Ectodermal cell (in vitro differentiated cells): ENCODE measurements around the gene MTMR11.
"Not testable (repeated sequence)": the region's sequence is repeated elsewhere in the genome, so short reads cannot be mapped to it uniquely, and the experiment has no call there.

ENCODE experiments used
- H3K27ac ChIP-seq: 2 replicates; pipeline ENCODE4 v1.7.0; 2013; ENCODE audit warnings: mild to moderate bottlenecking, low read depth, low read length; ENCODE audit not compliant: insufficient read depth, poor library complexity, severe bottlenecking
- H3K27me3 ChIP-seq: 2 replicates; pipeline ENCODE4 v1.7.0; 2013; ENCODE audit warnings: mild to moderate bottlenecking, low read length; ENCODE audit not compliant: insufficient read depth, control insufficient read depth, poor library complexity, severe bottlenecking
- H3K36me3 ChIP-seq: one replicate; pipeline ENCODE4 v1.7.0; 2013; ENCODE audit warnings: low read length; ENCODE audit not compliant: control insufficient read depth, insufficient read depth
- H3K4me1 ChIP-seq: one replicate; pipeline ENCODE4 v1.7.0; 2013; ENCODE audit warnings: low read length; ENCODE audit not compliant: control insufficient read depth, insufficient read depth
- H3K4me3 ChIP-seq: 2 replicates; pipeline ENCODE4 v1.7.0; 2013; ENCODE audit warnings: low read depth, low read length, control low read depth; ENCODE audit not compliant: insufficient read depth
- H3K9me3 ChIP-seq: 2 replicates; pipeline ENCODE4 v1.7.0; 2013; ENCODE audit warnings: mild to moderate bottlenecking, low read length, moderate library complexity; ENCODE audit not compliant: control insufficient read depth
- whole genome bisulfite sequencing, 2 experiments: methylation state at CpG; one replicate each; pipeline ENCODE4 v1.1.7; 2013; ENCODE audit warnings: missing lambda C conversion rate in 2 of 2; 5-methylcytosine and 5-hydroxymethylcytosine counted together

The MTMR11 gene

DNA sequence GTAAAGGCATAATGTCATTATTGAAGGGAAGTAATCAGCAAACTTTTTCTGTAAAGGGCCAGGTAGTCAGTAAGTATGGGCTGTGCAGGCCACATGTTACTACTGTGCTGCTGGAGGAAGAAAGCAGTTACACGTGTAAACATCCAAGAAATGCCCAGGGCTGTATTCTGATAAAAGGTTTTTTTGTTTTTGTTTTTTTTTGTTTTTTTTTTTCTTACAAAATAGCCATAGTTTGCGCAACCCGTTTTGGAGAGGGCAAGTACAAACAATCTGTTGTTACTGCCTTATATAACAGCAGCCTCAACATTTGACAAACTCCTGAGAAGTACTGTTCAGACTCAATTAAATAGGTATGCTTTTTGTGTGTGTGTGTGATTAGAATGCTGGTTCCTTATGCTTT, 26.7 kb upstream of the MTMR11 start:
- WGBS, 2 experiments: 92% methylated on average over 2 to 3 of the region's 3 CpGs
- no peak overlapping the region for H3K27ac ChIP-seq
- H3K4me1 ChIP-seq: no peaks in the 10 kb centered on the region
- H3K27me3 ChIP-seq: no peaks in the 10 kb centered on the region
- H3K4me3 ChIP-seq: no peak overlapping the region
- H3K9me3 ChIP-seq: no peaks in the 10 kb centered on the region
- H3K36me3 ChIP-seq: peaks cover 40% of the 10 kb centered on the region

- H3K36me3 ChIP-seq: peaks cover 46% of the 10 kb centered on the region
- no peak overlapping the region for H3K4me3 ChIP-seq
- no peak overlapping the region for H3K27ac ChIP-seq
- no peaks in the 10 kb centered on the region for H3K27me3 ChIP-seq
- H3K9me3 ChIP-seq: no peaks in the 10 kb centered on the region
- H3K4me1 ChIP-seq: no peaks in the 10 kb centered on the region
- 91 to 97% methylated on average over 2 of the region's 2 CpGs for WGBS, 2 experiments
These were observed 26.1 kb upstream of the MTMR11 start for GRCh38 chr1:149962736-149963135.

DNA sequence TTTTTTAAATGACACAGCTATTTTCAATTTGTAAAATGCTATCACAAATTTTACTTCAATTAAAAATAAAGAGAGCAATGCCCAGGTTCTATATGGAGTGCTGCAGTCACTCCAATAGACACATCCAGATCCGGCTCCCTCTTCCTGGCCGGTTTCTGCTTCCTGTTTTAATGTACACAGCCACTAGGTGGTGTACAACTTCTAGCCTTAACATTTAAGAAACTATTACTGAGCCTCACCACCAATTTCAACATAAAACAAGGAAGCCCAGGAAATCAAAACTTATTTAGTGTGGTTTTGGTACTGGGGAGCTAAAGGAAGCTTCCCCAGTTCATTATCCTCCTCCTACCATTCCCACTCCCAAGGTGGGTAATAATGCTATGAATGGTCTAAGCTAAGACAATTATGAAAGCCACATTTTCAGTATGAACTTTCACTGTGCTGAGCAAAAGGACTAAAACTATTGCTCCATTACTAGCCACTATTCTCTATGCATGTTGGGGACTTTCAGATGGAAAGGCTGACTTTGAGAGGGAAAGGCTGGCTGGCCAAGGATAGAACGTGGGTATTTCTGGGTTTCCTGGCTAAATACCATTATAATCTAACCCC, 25.5 kb upstream of the MTMR11 start:
- Histone ChIP-seq H3K27ac (no peak overlapping the region), H3K4me3 (no peak overlapping the region), H3K4me1 (no peaks in the 10 kb centered on the region), H3K36me3 (peaks cover 51% of the 10 kb centered on the region), H3K9me3 (no peaks in the 10 kb centered on the region), H3K27me3 (no peaks in the 10 kb centered on the region)
- WGBS, 2 experiments: 51 to 66% methylated on average over 2 to 3 of the region's 3 CpGs

DNA sequence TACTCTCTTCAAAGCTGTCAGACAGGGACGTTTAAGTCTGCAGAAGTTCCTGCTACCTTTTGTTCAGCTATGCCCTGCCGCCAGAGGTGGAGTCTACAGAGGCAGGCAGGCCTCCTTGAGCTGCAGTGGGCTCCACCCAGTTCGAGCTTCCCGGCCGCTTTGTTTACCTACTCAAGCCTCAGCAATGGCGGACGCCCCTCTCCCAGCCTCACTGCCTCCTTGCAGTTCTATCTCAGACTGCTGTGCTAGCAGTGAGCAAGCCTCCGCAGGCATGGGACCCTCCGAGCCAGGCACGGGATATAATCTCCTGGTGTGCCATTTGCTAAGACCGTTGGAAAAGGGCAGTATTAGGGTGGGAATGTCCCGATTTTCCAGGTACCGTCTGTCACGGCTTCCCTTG, 20.9 kb upstream of the MTMR11 start:
- 93 to 96% methylated on average over 14 of the region's 14 CpGs for WGBS, 2 experiments
- peaks cover 32% of the 10 kb centered on the region for H3K36me3 ChIP-seq
- not testable (repeated sequence) for H3K4me1 ChIP-seq, H3K27ac ChIP-seq, H3K9me3 ChIP-seq, H3K27me3 ChIP-seq, H3K4me3 ChIP-seq

DNA sequence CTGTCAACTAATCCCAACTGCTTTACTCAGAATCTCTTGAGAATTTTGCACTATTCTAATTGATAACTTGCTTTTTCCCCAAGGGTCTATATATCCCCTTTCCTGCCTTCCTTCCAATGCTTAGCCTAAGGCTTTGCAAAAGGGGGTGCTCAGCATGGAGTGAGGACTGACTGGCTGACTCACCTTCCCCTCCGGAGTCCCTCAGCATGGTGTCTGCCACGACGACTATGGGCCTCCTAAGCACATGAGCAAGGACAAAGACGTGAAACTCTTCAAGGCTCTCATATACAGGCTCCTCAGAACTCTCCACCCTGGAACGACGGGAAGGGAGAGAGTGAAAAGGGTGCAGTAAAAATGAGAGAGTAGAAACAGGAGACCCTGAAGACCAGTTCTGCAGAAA, 13.2 kb upstream of the MTMR11 start:
- H3K27me3 ChIP-seq: no peaks in the 10 kb centered on the region
- peaks cover 14% of the 10 kb centered on the region for H3K36me3 ChIP-seq
- no peaks in the 10 kb centered on the region for H3K9me3 ChIP-seq
- no peaks in the 10 kb centered on the region for H3K4me1 ChIP-seq
- WGBS, 2 experiments: 35 to 47% methylated on average over 6 of the region's 6 CpGs
- no peak overlapping the region for H3K4me3 ChIP-seq
- no peak overlapping the region for H3K27ac ChIP-seq

DNA sequence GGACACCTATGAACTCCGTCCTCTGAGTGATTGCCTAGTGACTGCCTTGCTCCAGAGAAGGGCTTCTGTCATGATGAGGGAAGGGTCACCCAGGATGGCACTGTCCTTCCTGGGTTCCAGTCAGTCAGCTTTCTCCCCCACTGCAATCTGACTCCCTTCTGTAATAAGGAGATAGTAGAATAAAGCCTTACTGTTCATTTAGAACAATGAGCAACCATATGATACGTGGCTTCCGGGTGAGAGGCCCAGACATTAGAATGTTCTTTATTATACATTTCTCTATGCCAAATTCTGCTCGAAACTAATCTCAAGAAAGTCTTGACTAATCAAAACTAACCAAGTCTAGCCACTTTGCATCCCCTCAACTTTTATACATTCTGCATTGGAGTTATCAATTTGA, 8.5 kb upstream of the MTMR11 start:
- WGBS, 2 experiments: 93 to 98% methylated on average over 4 of the region's 4 CpGs
- no peaks in the 10 kb centered on the region for H3K9me3 ChIP-seq
- H3K4me3 ChIP-seq: no peak overlapping the region
- H3K27ac ChIP-seq: no peak overlapping the region
- H3K27me3 ChIP-seq: no peaks in the 10 kb centered on the region
- no peaks in the 10 kb centered on the region for H3K4me1 ChIP-seq
- H3K36me3 ChIP-seq: peaks cover 22% of the 10 kb centered on the region

DNA sequence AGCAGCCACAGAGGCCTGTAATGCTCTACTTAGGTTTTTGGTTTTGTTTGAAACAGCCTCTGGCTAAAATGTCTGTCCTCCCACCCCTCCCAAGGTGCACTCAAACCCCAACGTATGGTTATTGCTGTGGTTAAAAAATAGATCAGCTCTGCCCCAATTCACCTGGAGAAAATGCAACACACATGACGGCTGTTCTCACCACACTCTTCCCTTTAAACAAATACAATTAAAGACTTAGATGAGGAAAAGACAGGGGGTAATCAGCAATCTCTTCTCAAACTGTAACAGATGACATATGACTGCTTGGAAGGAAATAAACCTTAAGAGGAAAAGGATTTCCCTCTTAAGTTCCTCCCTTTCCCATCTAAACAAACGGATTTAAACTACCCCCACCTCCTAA, 6.2 kb upstream of the MTMR11 start:
- H3K27me3 ChIP-seq: no peaks in the 10 kb centered on the region
- H3K4me3 ChIP-seq: no peak overlapping the region
- 77 to 84% methylated on average over 1 to 3 of the region's 3 CpGs for WGBS, 2 experiments
- H3K4me1 ChIP-seq: no peaks in the 10 kb centered on the region
- H3K36me3 ChIP-seq: peaks cover 16% of the 10 kb centered on the region
- no peaks in the 10 kb centered on the region for H3K9me3 ChIP-seq
- H3K27ac ChIP-seq: no peak overlapping the region

DNA sequence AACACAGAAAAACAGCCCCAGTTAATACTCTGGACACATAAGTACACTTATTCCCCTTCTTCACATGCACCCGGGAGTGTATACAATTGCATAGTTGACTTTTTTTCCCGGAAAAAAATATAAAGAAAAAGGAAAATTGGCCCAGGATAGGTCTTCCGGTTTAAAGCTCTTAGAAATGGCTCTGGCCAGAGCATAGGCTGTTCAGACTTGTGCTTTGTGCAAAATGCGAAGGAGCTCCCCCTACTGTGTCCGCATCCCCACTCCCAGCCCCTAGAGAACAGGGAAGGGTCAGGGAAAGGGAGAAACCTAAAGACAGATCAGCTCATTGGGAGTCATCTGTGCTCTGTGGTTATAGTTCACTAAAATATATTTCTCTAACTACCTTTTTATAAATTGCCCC, 5.5 kb upstream of the MTMR11 start:
- peaks cover 7% of the 10 kb centered on the region for H3K4me1 ChIP-seq
- no peak overlapping the region for H3K27ac ChIP-seq
- no peak overlapping the region for H3K4me3 ChIP-seq
- no peaks in the 10 kb centered on the region for H3K27me3 ChIP-seq
- peaks cover 13% of the 10 kb centered on the region for H3K36me3 ChIP-seq
- no peaks in the 10 kb centered on the region for H3K9me3 ChIP-seq
- 42 to 50% methylated on average over 5 of the region's 5 CpGs for WGBS, 2 experiments

DNA sequence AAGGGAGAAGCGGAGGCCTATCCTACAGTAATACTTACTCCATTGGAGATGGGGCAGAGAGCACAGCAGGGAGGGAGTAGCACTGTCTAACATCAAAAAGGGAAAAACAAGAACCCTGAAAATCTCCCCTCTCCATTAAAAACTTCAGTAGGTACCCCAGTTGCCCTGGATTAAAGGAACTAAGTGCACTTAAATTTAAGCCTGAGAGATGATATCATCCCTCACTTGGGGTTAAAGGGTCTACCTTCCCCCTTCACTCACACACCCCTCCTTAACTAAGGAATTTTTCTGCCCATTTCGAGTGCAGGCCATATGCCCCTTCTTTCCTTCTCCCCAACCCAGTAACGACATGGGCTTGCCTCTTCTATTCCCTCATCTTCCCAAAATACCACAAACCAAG, 3.7 kb upstream of the MTMR11 start:
- Histone ChIP-seq H3K27ac (no peak overlapping the region), H3K4me3 (no peak overlapping the region), H3K27me3 (no peaks in the 10 kb centered on the region), H3K4me1 (peaks cover 7% of the 10 kb centered on the region), H3K36me3 (peaks cover 9% of the 10 kb centered on the region), H3K9me3 (no peaks in the 10 kb centered on the region)
- WGBS, 2 experiments: 74 to 76% methylated on average over 3 of the region's 3 CpGs

GRCh38 chr1:149938668-149939003, 2.0 kb upstream of the MTMR11 start:
- H3K4me3 ChIP-seq, H3K36me3 ChIP-seq, H3K27me3 ChIP-seq, H3K9me3 ChIP-seq, H3K27ac ChIP-seq, H3K4me1 ChIP-seq: not testable (repeated sequence)
- 45 to 46% methylated on average over 9 of the region's 13 CpGs for WGBS, 2 experiments

- Histone ChIP-seq H3K4me1 (peaks cover 7% of the 10 kb centered on the region), H3K9me3 (no peaks in the 10 kb centered on the region), H3K4me3 (no peak overlapping the region), H3K36me3 (no peaks in the 10 kb centered on the region), H3K27ac (no peak overlapping the region), H3K27me3 (no peaks in the 10 kb centered on the region)
These were observed 1.1 kb upstream of the MTMR11 start for GRCh38 chr1:149937759-149938158.
